ENCODE data around the gene FCSK.

FCSK gene

DNA sequence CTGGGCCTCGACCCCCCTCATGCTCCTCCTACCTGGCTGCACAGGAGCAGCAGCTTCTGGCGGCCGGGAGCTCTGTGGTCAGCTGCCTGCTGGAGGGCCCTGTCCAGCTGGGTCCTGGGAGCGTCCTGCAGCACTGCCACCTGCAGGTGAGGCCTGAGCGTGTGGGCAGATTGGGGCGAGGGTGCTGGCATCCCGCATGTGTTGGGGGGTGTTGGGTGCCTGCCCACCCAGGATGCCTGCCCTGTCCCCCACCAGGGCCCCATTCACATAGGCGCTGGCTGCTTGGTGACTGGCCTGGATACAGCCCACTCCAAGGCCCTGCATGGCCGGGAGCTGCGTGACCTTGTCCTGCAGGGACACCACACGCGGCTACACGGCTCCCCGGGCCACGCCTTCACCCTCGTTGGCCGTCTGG lies 16.5 kb downstream of the FCSK start:
- no peak for DNase-seq (ENCODE audit: low read depth in 1 of 2, low spot score in 1 of 2)
- TF ChIP-seq POLR2AphosphoS5 (IDR thresholded peaks at IDR 0.05; ENCODE audit: low read depth) (no peak), GABPA (IDR thresholded peaks at IDR 0.05; ENCODE audit: low read depth) (no peak), SPI1 (IDR thresholded peaks at IDR 0.05; ENCODE audit: borderline replicate concordance, low read depth) (no peak)
- TF ChIP-seq, protein P1, sequence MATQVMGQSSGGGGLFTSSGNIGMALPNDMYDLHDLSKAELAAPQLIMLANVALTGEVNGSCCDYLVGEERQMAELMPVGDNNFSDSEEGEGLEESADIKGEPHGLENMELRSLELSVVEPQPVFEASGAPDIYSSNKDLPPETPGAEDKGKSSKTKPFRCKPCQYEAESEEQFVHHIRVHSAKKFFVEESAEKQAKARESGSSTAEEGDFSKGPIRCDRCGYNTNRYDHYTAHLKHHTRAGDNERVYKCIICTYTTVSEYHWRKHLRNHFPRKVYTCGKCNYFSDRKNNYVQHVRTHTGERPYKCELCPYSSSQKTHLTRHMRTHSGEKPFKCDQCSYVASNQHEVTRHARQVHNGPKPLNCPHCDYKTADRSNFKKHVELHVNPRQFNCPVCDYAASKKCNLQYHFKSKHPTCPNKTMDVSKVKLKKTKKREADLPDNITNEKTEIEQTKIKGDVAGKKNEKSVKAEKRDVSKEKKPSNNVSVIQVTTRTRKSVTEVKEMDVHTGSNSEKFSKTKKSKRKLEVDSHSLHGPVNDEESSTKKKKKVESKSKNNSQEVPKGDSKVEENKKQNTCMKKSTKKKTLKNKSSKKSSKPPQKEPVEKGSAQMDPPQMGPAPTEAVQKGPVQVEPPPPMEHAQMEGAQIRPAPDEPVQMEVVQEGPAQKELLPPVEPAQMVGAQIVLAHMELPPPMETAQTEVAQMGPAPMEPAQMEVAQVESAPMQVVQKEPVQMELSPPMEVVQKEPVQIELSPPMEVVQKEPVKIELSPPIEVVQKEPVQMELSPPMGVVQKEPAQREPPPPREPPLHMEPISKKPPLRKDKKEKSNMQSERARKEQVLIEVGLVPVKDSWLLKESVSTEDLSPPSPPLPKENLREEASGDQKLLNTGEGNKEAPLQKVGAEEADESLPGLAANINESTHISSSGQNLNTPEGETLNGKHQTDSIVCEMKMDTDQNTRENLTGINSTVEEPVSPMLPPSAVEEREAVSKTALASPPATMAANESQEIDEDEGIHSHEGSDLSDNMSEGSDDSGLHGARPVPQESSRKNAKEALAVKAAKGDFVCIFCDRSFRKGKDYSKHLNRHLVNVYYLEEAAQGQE (IDR thresholded peaks at IDR 0.05; ENCODE audit: insufficient replicate concordance, low read depth), result no peak
- Histone ChIP-seq H3K4me3 (replicated peaks; ENCODE audit: insufficient read depth, low read length) (no peak overlapping the region), H3K27ac (replicated peaks) (no peak overlapping the region), H3K27me3 (ENCODE audit: insufficient read depth, poor library complexity, severe bottlenecking) (no peaks in the 10 kb centered on the region)

- no peak overlapping the region for H3K4me3 ChIP-seq (replicated peaks; ENCODE audit: insufficient read depth, low read length)
- no peak for DNase-seq (ENCODE audit: low read depth in 1 of 2, low spot score in 1 of 2)
- no peak overlapping the region for H3K27ac ChIP-seq (replicated peaks)
- TF ChIP-seq POLR2AphosphoS5 (IDR thresholded peaks at IDR 0.05; ENCODE audit: low read depth), result no peak
- TF ChIP-seq, protein P1 (IDR thresholded peaks at IDR 0.05; ENCODE audit: insufficient replicate concordance, low read depth), result no peak
- no peak for TF ChIP-seq GABPA (IDR thresholded peaks at IDR 0.05; ENCODE audit: low read depth)
- TF ChIP-seq CTCF (IDR thresholded peaks at IDR 0.05; ENCODE audit: insufficient read depth, low read length), result no peak
- TF ChIP-seq SPI1 (IDR thresholded peaks at IDR 0.05; ENCODE audit: borderline replicate concordance, low read depth), result no peak
- H3K27me3 ChIP-seq (ENCODE audit: insufficient read depth, poor library complexity, severe bottlenecking), result no peaks in the 10 kb centered on the region
Measured at GRCh38 chr16:70472786-70473433, 18.5 kb downstream of the FCSK start.

DNA sequence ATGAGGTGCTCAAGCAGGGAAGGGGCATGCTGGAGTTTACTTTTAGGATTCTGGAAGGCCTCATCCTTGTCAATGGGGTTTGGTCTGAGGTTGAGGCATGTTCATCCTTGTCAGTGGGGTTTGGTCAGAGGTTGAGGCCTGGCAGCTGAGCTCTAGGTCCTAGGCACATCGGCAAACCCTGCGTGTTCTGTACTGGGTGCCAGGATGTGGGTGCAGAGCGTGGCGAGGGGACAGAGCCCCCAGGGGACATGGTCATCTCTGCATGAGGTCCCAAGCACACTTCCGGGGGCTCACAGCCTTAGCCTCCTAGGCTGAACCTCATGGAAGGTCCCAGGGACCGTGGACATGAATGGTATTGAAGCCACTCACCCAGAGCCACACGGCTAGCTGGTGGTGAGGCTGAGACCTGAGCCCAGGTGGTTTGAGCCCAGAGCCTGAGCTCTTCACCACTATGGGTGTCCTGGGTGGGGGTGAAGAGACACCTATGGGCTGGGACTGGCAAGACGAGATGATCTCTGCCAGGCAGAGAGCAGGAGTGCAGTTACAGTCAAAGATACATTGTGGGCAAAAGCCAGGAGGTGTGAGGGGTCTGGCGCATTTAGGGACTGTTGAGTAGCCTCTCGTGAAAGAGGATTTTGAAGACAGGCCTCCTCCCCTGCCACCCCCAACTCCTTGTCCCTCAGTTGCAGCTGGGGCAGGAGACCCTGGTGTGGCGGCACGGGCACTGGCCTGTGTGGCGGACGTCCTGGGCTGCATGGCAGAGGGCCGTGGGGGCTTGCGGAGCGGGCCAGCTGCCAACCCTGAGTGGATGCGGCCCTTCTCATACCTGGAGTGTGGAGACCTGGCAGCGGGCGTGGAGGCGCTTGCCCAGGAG lies 19.3 kb downstream of the FCSK start:
- Histone ChIP-seq H3K27me3 (ENCODE audit: insufficient read depth, poor library complexity, severe bottlenecking) (no peaks in the 10 kb centered on the region), H3K4me3 (replicated peaks; ENCODE audit: insufficient read depth, low read length) (no peak overlapping the region), H3K27ac (replicated peaks) (no peak overlapping the region)
- TF ChIP-seq POLR2AphosphoS5 (IDR thresholded peaks at IDR 0.05; ENCODE audit: low read depth), result no peak
- no peak for TF ChIP-seq SPI1 (IDR thresholded peaks at IDR 0.05; ENCODE audit: borderline replicate concordance, low read depth)
- no peak for DNase-seq (ENCODE audit: low read depth in 1 of 2, low spot score in 1 of 2)

GRCh38 chr16:70474320-70475053 lies 20.1 kb downstream of the FCSK start:
- no peak for TF ChIP-seq GABPA (IDR thresholded peaks at IDR 0.05; ENCODE audit: low read depth)
- Histone ChIP-seq H3K27ac (replicated peaks) (no peak overlapping the region), H3K4me3 (replicated peaks; ENCODE audit: insufficient read depth, low read length) (no peak overlapping the region), H3K27me3 (ENCODE audit: insufficient read depth, poor library complexity, severe bottlenecking) (no peaks in the 10 kb centered on the region)
- DNase-seq (ENCODE audit: low read depth in 1 of 2, low spot score in 1 of 2), result no peak
